Stomach smooth muscle (tissue), 2 donors: Measurements from ENCODE around the gene FAM187B.
"Not testable (repeated sequence)": the region's sequence is repeated elsewhere in the genome, so short reads cannot be mapped to it uniquely, and the experiment has no call there.

Source experiments
- H3K27ac ChIP-seq: one replicate; pipeline ENCODE4 v1.7.0; 2013; ENCODE audit warnings: mild to moderate bottlenecking, low read length, inconsistent platforms
- H3K27me3 ChIP-seq, 2 donors: one replicate each; pipeline ENCODE4 v1.7.0; 2013; ENCODE audit warnings: low read length in 2 of 2; ENCODE audit not compliant: insufficient read depth in 2 of 2, control insufficient read depth in 1 of 2
- H3K36me3 ChIP-seq, 2 donors: one replicate each; pipeline ENCODE4 v1.7.0; 2013; ENCODE audit warnings: low read length in 2 of 2; ENCODE audit not compliant: control insufficient read depth in 2 of 2, insufficient read depth in 2 of 2
- H3K4me1 ChIP-seq: one replicate; pipeline ENCODE4 v1.7.0; 2013; ENCODE audit warnings: low read length; ENCODE audit not compliant: control insufficient read depth, insufficient read depth
- H3K4me3 ChIP-seq, 2 donors: one replicate each; pipeline ENCODE4 v1.7.0; 2013; ENCODE audit warnings: low read length in 2 of 2
- H3K9ac ChIP-seq, 2 donors: one replicate each; pipeline ENCODE4 v1.7.0; 2013; ENCODE audit warnings: low read length in 2 of 2, mild to moderate bottlenecking in 1 of 2
- H3K9me3 ChIP-seq, 2 donors: one replicate each; pipeline ENCODE4 v1.7.0; 2013; ENCODE audit warnings: low read length in 2 of 2; ENCODE audit not compliant: control insufficient read depth in 2 of 2
- donor health status: healthy.
- donor health status: Pancreatic carcinoma.

The FAM187B gene

DNA sequence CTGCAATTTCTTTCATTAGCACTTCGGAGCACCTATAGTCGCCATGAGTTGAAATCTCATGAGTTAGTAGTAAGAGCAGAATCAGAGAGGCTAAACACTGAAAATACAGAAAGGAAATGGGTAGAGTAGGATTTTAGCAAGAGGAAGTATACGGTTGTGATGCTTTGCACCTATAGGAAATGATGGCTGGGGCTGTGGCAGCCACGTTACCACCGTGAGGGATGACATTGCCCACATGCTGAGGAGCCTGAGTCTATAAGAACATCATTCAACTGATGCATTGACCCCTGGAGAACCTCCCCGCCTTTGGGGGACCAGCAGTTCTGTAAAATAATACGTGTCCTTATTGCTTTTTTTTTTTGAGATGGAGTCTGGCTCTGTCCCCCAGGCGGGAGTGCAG, 20.4 kb downstream of the FAM187B start:
- Histone ChIP-seq H3K27me3 (peaks cover 0 to 8% of the 10 kb centered on the region in 2 donors), H3K36me3 (no peaks in the 10 kb centered on the region), H3K27ac (no peak overlapping the region), H3K4me1 (peaks cover 4% of the 10 kb centered on the region), H3K9me3 (no peaks in the 10 kb centered on the region), H3K4me3 (no peak overlapping the region), H3K9ac (no peak overlapping the region)

GRCh38 chr19:35207391-35207871, 21.1 kb downstream of the FAM187B start:
- Histone ChIP-seq H3K36me3 (no peaks in the 10 kb centered on the region), H3K9ac (no peak overlapping the region), H3K27ac (no peak overlapping the region), H3K9me3 (no peaks in the 10 kb centered on the region), H3K4me1 (peaks cover 4% of the 10 kb centered on the region), H3K4me3 (no peak overlapping the region), H3K27me3 (peaks cover 0 to 8% of the 10 kb centered on the region in 2 donors)

DNA sequence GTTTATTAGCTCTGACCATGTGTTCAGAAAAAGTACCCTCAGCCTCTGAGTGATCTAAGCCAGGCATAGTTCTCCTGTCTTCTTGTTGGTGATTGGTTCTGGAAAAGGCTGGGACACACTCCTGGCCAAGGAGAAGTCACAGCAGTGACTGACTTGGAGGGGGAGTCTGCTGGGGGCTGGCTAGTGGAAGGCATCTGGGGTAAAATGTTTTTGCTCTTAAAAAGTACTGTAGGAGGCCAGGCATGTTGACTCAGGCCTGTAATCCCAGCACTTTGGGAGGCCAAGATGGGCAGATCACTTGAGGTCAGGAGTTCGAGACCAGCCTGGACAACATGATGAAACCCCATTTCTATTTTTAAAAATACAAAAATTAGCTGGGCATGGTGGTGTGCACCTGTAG, 21.7 kb downstream of the FAM187B start:
- no peak overlapping the region for H3K4me3 ChIP-seq
- no peak overlapping the region for H3K9ac ChIP-seq
- H3K27ac ChIP-seq = no peak overlapping the region
- peaks cover 0 to 8% of the 10 kb centered on the region in 2 donors for H3K27me3 ChIP-seq
- peaks cover under 1% of the 10 kb centered on the region for H3K4me1 ChIP-seq
- H3K36me3 ChIP-seq = no peaks in the 10 kb centered on the region
- H3K9me3 ChIP-seq = no peaks in the 10 kb centered on the region

DNA sequence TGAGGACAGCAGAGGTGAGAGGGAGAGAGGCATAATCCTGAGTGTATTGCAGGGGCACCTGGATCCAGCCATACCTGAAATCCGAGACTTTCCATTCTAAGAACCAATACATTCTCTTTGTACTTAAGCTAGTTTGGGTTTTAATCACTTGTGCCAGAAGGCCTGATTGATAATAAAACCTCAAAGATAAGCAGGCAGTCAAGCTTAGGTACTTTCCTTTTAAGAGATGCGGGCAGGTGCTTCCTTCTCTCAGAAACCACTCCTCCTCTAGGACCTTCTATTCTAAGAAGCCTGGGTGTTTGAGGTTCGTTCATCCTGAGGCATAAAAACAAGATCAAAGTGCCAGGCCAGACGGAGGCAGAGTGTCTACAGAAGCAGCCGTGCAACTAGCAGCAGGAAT, 22.2 kb downstream of the FAM187B start:
- H3K36me3 ChIP-seq = no peaks in the 10 kb centered on the region
- peaks cover 0 to 8% of the 10 kb centered on the region in 2 donors for H3K27me3 ChIP-seq
- H3K4me3 ChIP-seq = no peak overlapping the region
- H3K9me3 ChIP-seq = no peaks in the 10 kb centered on the region
- no peak overlapping the region for H3K27ac ChIP-seq
- H3K9ac ChIP-seq = no peak overlapping the region
- no peaks in the 10 kb centered on the region for H3K4me1 ChIP-seq

GRCh38 chr19:35205733-35206323, 22.7 kb downstream of the FAM187B start:
- Histone ChIP-seq H3K36me3 (no peaks in the 10 kb centered on the region), H3K9me3 (no peaks in the 10 kb centered on the region), H3K4me1 (no peaks in the 10 kb centered on the region), H3K27ac (no peak overlapping the region), H3K9ac (no peak overlapping the region), H3K27me3 (peaks cover 0 to 9% of the 10 kb centered on the region in 2 donors), H3K4me3 (no peak overlapping the region)

- no peaks in the 10 kb centered on the region for H3K4me1 ChIP-seq
- peaks cover 0 to 8% of the 10 kb centered on the region in 2 donors for H3K27me3 ChIP-seq
- no peaks in the 10 kb centered on the region for H3K36me3 ChIP-seq
- H3K9ac ChIP-seq = no peak overlapping the region
- no peak overlapping the region for H3K4me3 ChIP-seq
- no peaks in the 10 kb centered on the region for H3K9me3 ChIP-seq
- no peak overlapping the region for H3K27ac ChIP-seq
Observed at GRCh38 chr19:35204799-35205732, 23.5 kb downstream of the FAM187B start.

DNA sequence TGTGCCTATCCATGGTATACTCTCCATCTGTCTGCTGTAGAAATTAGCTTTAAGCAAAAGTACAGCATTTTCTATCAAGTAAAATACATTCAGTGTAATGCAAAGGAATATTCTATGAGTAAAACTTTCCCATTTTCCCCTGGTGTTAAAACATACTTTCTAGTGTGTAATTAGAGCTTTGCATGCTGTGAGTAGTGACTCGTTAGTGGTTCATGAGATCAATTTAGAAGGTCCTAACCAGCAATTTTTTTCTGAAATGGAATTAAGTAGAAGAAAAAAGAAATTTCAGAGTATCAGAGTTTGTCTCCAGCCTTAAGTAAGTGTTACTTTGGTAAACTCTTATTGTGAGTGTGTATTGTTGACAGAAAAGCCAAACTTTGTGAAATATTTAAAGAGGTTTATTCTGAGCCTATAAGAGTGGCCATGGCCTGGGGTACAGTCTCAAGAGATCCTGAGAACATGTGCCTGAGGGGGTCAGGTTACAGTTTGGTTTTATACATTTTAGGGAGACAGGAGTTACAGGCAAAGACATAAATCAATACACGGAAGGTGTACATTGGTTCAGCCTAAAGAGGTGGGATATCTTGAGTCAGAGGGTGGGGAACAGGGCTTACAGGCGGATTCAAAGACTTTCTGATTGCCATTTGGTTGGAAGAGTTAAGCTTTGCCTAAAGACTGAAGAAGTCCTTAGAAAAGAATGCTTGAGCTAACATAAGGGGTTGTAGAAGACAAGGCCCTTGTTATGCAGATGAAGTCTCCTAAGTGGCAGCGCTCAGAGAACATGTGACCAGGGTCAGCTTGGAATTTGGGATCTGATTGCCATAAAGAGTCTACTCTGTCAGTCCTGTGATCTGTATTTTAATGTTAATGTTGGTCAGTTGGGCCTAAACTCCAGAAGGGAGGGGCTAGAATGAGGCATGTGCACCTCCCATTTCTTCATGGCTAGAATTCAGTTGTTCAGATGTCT, 25.5 kb downstream of the FAM187B start:
- Histone ChIP-seq H3K9me3 (no peaks in the 10 kb centered on the region), H3K27ac (no peak overlapping the region), H3K4me1 (no peaks in the 10 kb centered on the region), H3K4me3 (no peak overlapping the region), H3K27me3 (peaks cover 0 to 13% of the 10 kb centered on the region in 2 donors), H3K9ac (no peak overlapping the region), H3K36me3 (no peaks in the 10 kb centered on the region)

- Histone ChIP-seq H3K27me3 (peaks cover 0 to 9% of the 10 kb centered on the region in 2 donors), H3K4me3 (no peak overlapping the region), H3K9me3 (no peaks in the 10 kb centered on the region), H3K36me3 (no peaks in the 10 kb centered on the region), H3K27ac (no peak overlapping the region), H3K9ac (no peak overlapping the region), H3K4me1 (no peaks in the 10 kb centered on the region)
Observed at GRCh38 chr19:35199481-35199880, 29.1 kb downstream of the FAM187B start.

GRCh38 chr19:35196861-35197260, 31.7 kb downstream of the FAM187B start:
- H3K4me3 ChIP-seq = not testable (repeated sequence)

GRCh38 chr19:35195830-35196229, 32.7 kb downstream of the FAM187B start:
- H3K9me3 ChIP-seq = peaks cover 0 to 3% of the 10 kb centered on the region in 2 donors
- peaks cover 0 to 7% of the 10 kb centered on the region in 2 donors for H3K27me3 ChIP-seq
- H3K27ac ChIP-seq = no peak overlapping the region
- H3K9ac ChIP-seq = no peak overlapping the region
- no peak overlapping the region for H3K4me3 ChIP-seq
- no peaks in the 10 kb centered on the region for H3K36me3 ChIP-seq
- H3K4me1 ChIP-seq = no peaks in the 10 kb centered on the region

More at GRCh38 chr19:35196861-35197260, 31.7 kb downstream of the FAM187B start:
- not testable (repeated sequence) for H3K36me3 ChIP-seq, H3K9ac ChIP-seq, H3K27me3 ChIP-seq, H3K27ac ChIP-seq, H3K4me1 ChIP-seq, H3K9me3 ChIP-seq
